GM23338 (cell line): ENCODE results near the gene SCFD1. TPM values are rescaled to one million over a fixed set of nuclear protein-coding genes. Genes with fewer than 3 reads are reported as not detected.

Experiments
- ATAC-seq: fragments of 200-7000 bp; cut with Tn5 transposase; 3 replicates; pipeline ENCODE4 v1.9.1; 2020
- DNase-seq: peaks from one replicate; pipeline ENCODE4 v3.0.0-alpha.2; 2015; ENCODE audit warnings: low spot score
- H2AFZ ChIP-seq: fragments of 200-600 bp; sonication (generic); 2 replicates; pipeline ENCODE4 v1.8.0; 2016; ENCODE audit warnings: antibody characterized with exemption, mild to moderate bottlenecking, moderate library complexity
- H3F3A ChIP-seq: fragments of 200-600 bp; sonication (generic); replicated peaks from 2 replicates; pipeline ENCODE4 v1.8.0; 2017; ENCODE audit warnings: antibody characterized with exemption, mixed run types, low read depth
- H3K27ac ChIP-seq: fragments of 200-600 bp; sonication (generic); 2 replicates; pipeline ENCODE4 v1.6.1; 2016; ENCODE audit warnings: low read depth
- H3K27me3 ChIP-seq: fragments of 200-600 bp; sonication (generic); 2 replicates; pipeline ENCODE4 v1.8.0; 2016; ENCODE audit warnings: mild to moderate bottlenecking, mixed run types, moderate library complexity; ENCODE audit not compliant: insufficient read depth
- H3K36me3 ChIP-seq: fragments of 200-600 bp; sonication (generic); 2 replicates; pipeline ENCODE4 v1.8.0; 2016; ENCODE audit warnings: mild to moderate bottlenecking; ENCODE audit not compliant: insufficient read depth
- H3K4me1 ChIP-seq: fragments of 200-600 bp; sonication (generic); 2 replicates; pipeline ENCODE4 v1.8.0; 2016; ENCODE audit warnings: mild to moderate bottlenecking, moderate library complexity; ENCODE audit not compliant: insufficient read depth
- H3K4me2 ChIP-seq: fragments of 200-600 bp; sonication (generic); 2 replicates; pipeline ENCODE4 v1.7.1; 2017; ENCODE audit warnings: mixed run types
- H3K4me3 ChIP-seq: fragments of 200-600 bp; sonication (generic); 2 replicates; pipeline ENCODE4 v1.6.1; 2016; ENCODE audit warnings: mixed run types
- H3K79me2 ChIP-seq: fragments of 200-600 bp; sonication (generic); replicated peaks from 2 replicates; pipeline ENCODE4 v1.8.0; 2017; ENCODE audit warnings: mild to moderate bottlenecking; ENCODE audit not compliant: insufficient read depth
- H3K9me2 ChIP-seq: fragments of 200-600 bp; sonication (generic); 2 replicates; pipeline ENCODE4 v1.8.0; 2017; ENCODE audit not compliant: insufficient read depth
- H4K20me1 ChIP-seq: fragments of 200-600 bp; sonication (generic); replicated peaks from 2 replicates; pipeline ENCODE4 v1.8.0; 2017; ENCODE audit warnings: mild to moderate bottlenecking; ENCODE audit not compliant: insufficient read depth
- H3K27ac Mint-ChIP-seq: 2 replicates; pipeline ENCODE4 v1.8.0; 2020; ENCODE audit warnings: inconsistent platforms, mild to moderate bottlenecking, moderate library complexity, mixed read lengths
- H3K27me3 Mint-ChIP-seq: 3 replicates; pipeline ENCODE4 v1.8.0; 2022; ENCODE audit warnings: low read depth, mild to moderate bottlenecking, moderate library complexity, mixed read lengths, inconsistent platforms; ENCODE audit not compliant: insufficient read depth, poor library complexity
- H3K36me3 Mint-ChIP-seq: 3 replicates; pipeline ENCODE4 v1.8.0; 2021; ENCODE audit warnings: low read depth, mild to moderate bottlenecking, inconsistent platforms, moderate library complexity, mixed read lengths
- H3K4me1 Mint-ChIP-seq: 3 replicates; pipeline ENCODE4 v1.8.0; 2020; ENCODE audit warnings: mild to moderate bottlenecking, inconsistent platforms, mixed read lengths
- H3K4me3 Mint-ChIP-seq: 3 replicates; pipeline ENCODE4 v1.8.0; 2021; ENCODE audit warnings: moderate library complexity, mild to moderate bottlenecking, inconsistent platforms, mixed read lengths
- H3K9me3 Mint-ChIP-seq: 3 replicates; pipeline ENCODE4 v1.8.0; 2020; ENCODE audit warnings: moderate library complexity, mild to moderate bottlenecking, inconsistent platforms, mixed read lengths
- CREB1 ChIP-seq: fragments of 250-450 bp; sonication (Bioruptor Pico); IDR thresholded peaks from 2 replicates; pipeline ENCODE4 v1.5.0; 2020; ENCODE audit warnings: low read depth, mild to moderate bottlenecking, moderate library complexity
- ETS1 ChIP-seq: IDR thresholded peaks from 2 replicates; pipeline ENCODE4 v1.6.1; 2016; ENCODE audit warnings: antibody characterized with exemption
- EZH2 ChIP-seq: fragments of 200-600 bp; sonication (generic); IDR thresholded peaks from one replicate; pipeline ENCODE4 v1.8.0; 2017; ENCODE audit warnings: antibody characterized with exemption, mild to moderate bottlenecking, low read depth; ENCODE audit not compliant: unreplicated experiment
- POLR2AphosphoS5 ChIP-seq: IDR thresholded peaks from 2 replicates; pipeline ENCODE4 v1.6.1; 2016; ENCODE audit warnings: antibody characterized with exemption, low read depth
- ZNF462 ChIP-seq: fragments of 250-450 bp; sonication (Bioruptor Pico); IDR thresholded peaks from 2 replicates; pipeline ENCODE4 v1.5.0; 2020; ENCODE audit warnings: mild to moderate bottlenecking, moderate library complexity
- polyA plus RNA-seq: library from polyadenylated mRNA; unstranded; fragments of >200 nt; fragmentation: Nextera tagmentation; extraction: Ambion mirVana; gene quantifications from 2 replicates; pipeline ENCODE4 v1.2.1, GENCODE V29; 2016
- total RNA-seq: library from RNA; depleted of rRNA; stranded (reverse); fragments of >200 nt; shearing (Covaris generic); gene quantifications from 2 replicates; pipeline ENCODE4 v1.2.3, GENCODE V29; 2014

Gene SCFD1
- total and polyA plus RNA-seq, 2 experiments from 2014 or later, result 77.6 to 110 TPM

GRCh38 chr14:30585204-30585603 is 36.9 kb upstream of the SCFD1 start:
- Histone ChIP-seq H3K4me1 (no peaks in the 10 kb centered on the region), H3K4me3 (no peak overlapping the region), H3K36me3 (peaks cover 16% of the 10 kb centered on the region; the same call in 1 of the 2 replicates), H3K27me3 (no peaks in the 10 kb centered on the region), H3K9me2 (no peaks in the 10 kb centered on the region), H3K79me2 (peaks cover 98% of the 10 kb centered on the region), H4K20me1 (peaks cover 38% of the 10 kb centered on the region), H2AFZ (no peak overlapping the region), H3F3A (no peaks in the 10 kb centered on the region), H3K4me2 (no peak overlapping the region), H3K27ac (no peak overlapping the region)
- DNase-seq (no peak), ATAC-seq (no peak)
- no peak overlapping the region for H3K27ac Mint-ChIP-seq
- H3K4me1 Mint-ChIP-seq, result no peaks in the 10 kb centered on the region
- H3K4me3 Mint-ChIP-seq, result no peak overlapping the region
- peaks cover 22% of the 10 kb centered on the region for H3K9me3 Mint-ChIP-seq
- H3K27me3 Mint-ChIP-seq, result no peaks in the 10 kb centered on the region
- peaks cover 56% of the 10 kb centered on the region for H3K36me3 Mint-ChIP-seq
- TF ChIP-seq POLR2AphosphoS5 (no peak), ZNF462 (CRISPR knock-in tag) (no peak)

GRCh38 chr14:30587141-30587540 is 35.0 kb upstream of the SCFD1 start:
- Histone ChIP-seq H3K4me2 (no peak overlapping the region), H3K79me2 (peaks cover 86% of the 10 kb centered on the region), H4K20me1 (peaks cover 24% of the 10 kb centered on the region; the same call in 1 of the 2 replicates), H3K4me1 (no peaks in the 10 kb centered on the region), H3F3A (no peaks in the 10 kb centered on the region), H2AFZ (no peak overlapping the region), H3K4me3 (no peak overlapping the region), H3K27me3 (no peaks in the 10 kb centered on the region), H3K36me3 (peaks cover 16% of the 10 kb centered on the region; the same call in 1 of the 2 replicates), H3K27ac (no peak overlapping the region), H3K9me2 (no peaks in the 10 kb centered on the region)
- no peaks in the 10 kb centered on the region for H3K4me1 Mint-ChIP-seq
- peaks cover 61% of the 10 kb centered on the region for H3K36me3 Mint-ChIP-seq
- H3K4me3 Mint-ChIP-seq, result no peak overlapping the region
- DNase-seq (no peak), ATAC-seq (no peak)
- peaks cover 22% of the 10 kb centered on the region for H3K9me3 Mint-ChIP-seq
- H3K27me3 Mint-ChIP-seq, result no peaks in the 10 kb centered on the region
- H3K27ac Mint-ChIP-seq, result no peak overlapping the region
- TF ChIP-seq ZNF462 (CRISPR knock-in tag), result no peak
- TF ChIP-seq EZH2, result no peak
- no peak for TF ChIP-seq ETS1
- TF ChIP-seq CREB1 (CRISPR knock-in tag), result no peak
